ENCODE results near the gene EMILIN1. TPM values are rescaled to one million over a fixed set of nuclear protein-coding genes. Genes with fewer than 3 reads are reported as not detected.
"Not testable (repeated sequence)": the region's sequence is repeated elsewhere in the genome, so short reads cannot be mapped to it uniquely, and the experiment has no call there.

EMILIN1 gene
- total RNA-seq, 1 donor = 137 TPM

GRCh38 chr2:27117995-27118524 is 39.6 kb downstream of the EMILIN1 start:
- no peaks in the 10 kb centered on the region for H3K4me1 ChIP-seq (ENCODE audit: insufficient read depth, low read length)
- H3K9me3 ChIP-seq (ENCODE audit: low read depth, low read length) = no peaks in the 10 kb centered on the region
- H3K79me2 ChIP-seq (ENCODE audit: insufficient read depth, low read length) = no peaks in the 10 kb centered on the region
- H3K36me3 ChIP-seq (ENCODE audit: insufficient read depth, low read length) = no peaks in the 10 kb centered on the region
- H2AFZ ChIP-seq (ENCODE audit: low read length) = peak overlapping the region; percentile 77
- no peak overlapping the region for H3K27ac ChIP-seq (ENCODE audit: low read depth, low read length)
- peaks cover 3% of the 10 kb centered on the region for H4K20me1 ChIP-seq (ENCODE audit: insufficient read depth, low read length)
- no peak for TF ChIP-seq CTCF (IDR thresholded peaks at IDR 0.05; ENCODE audit: extremely low read depth, low read depth, low read length)
- H3K4me2 ChIP-seq (ENCODE audit: insufficient read depth, low read length) = peak overlapping the region; percentile 91
- H3K4me3 ChIP-seq (ENCODE audit: insufficient read depth, low read length) = peak overlapping the region; percentile 70
- H3K27me3 ChIP-seq (ENCODE audit: insufficient read depth, low read length) = peaks cover 43% of the 10 kb centered on the region
- DNase-seq (ENCODE audit: insufficient read length, low spot score, missing footprints) = peak; percentile 84

GRCh38 chr2:27118525-27119329 is 40.3 kb downstream of the EMILIN1 start, which contains the start of gene CGREF1:
CGREF1 (minus strand) TSS chr2:27119128; CDS start chr2:27104366, 14,762 bp downstream.
- peaks cover 3% of the 10 kb centered on the region for H3K4me1 ChIP-seq (ENCODE audit: insufficient read depth, low read length)
- no peaks in the 10 kb centered on the region for H3K9me3 ChIP-seq (ENCODE audit: low read depth, low read length)
- no peak for TF ChIP-seq CTCF (IDR thresholded peaks at IDR 0.05; ENCODE audit: extremely low read depth, low read depth, low read length)
- no peaks in the 10 kb centered on the region for H3K36me3 ChIP-seq (ENCODE audit: insufficient read depth, low read length)
- peak within 1 kb of the TSS; percentile 77 for H2AFZ ChIP-seq (ENCODE audit: low read length)
- no peaks in the 10 kb centered on the region for H3K79me2 ChIP-seq (ENCODE audit: insufficient read depth, low read length)
- peak within 1 kb of the TSS; percentile 70 for H3K4me3 ChIP-seq (ENCODE audit: insufficient read depth, low read length)
- peaks cover 43% of the 10 kb centered on the region for H3K27me3 ChIP-seq (ENCODE audit: insufficient read depth, low read length)
- H3K27ac ChIP-seq (ENCODE audit: low read depth, low read length) = no peak within 1 kb of the TSS
- peak; percentile 97 for DNase-seq (ENCODE audit: insufficient read length, low spot score, missing footprints)
- H4K20me1 ChIP-seq (ENCODE audit: insufficient read depth, low read length) = peaks cover 3% of the 10 kb centered on the region
- peak within 1 kb of the TSS; percentile 91 for H3K4me2 ChIP-seq (ENCODE audit: insufficient read depth, low read length)

- Histone ChIP-seq H2AFZ (ENCODE audit: low read length) (peak overlapping the region; percentile 65), H3K4me2 (ENCODE audit: insufficient read depth, low read length) (peak overlapping the region; percentile 91)
Measured at GRCh38 chr2:27119330-27119670, 40.9 kb downstream of the EMILIN1 start.

GRCh38 chr2:27121906-27122305 is 43.5 kb downstream of the EMILIN1 start:
- H2AFZ ChIP-seq (ENCODE audit: low read length) = no peak overlapping the region
- no peaks in the 10 kb centered on the region for H3K79me2 ChIP-seq (ENCODE audit: insufficient read depth, low read length)
- no peak for DNase-seq (ENCODE audit: insufficient read length, low spot score, missing footprints)
- H3K27ac ChIP-seq (ENCODE audit: low read depth, low read length) = no peak overlapping the region
- H4K20me1 ChIP-seq (ENCODE audit: insufficient read depth, low read length) = no peaks in the 10 kb centered on the region
- no peak overlapping the region for H3K4me2 ChIP-seq (ENCODE audit: insufficient read depth, low read length)
- TF ChIP-seq CTCF (IDR thresholded peaks at IDR 0.05; ENCODE audit: extremely low read depth, low read depth, low read length) = no peak
- no peaks in the 10 kb centered on the region for H3K9me3 ChIP-seq (ENCODE audit: low read depth, low read length)
- H3K4me3 ChIP-seq (ENCODE audit: insufficient read depth, low read length) = no peak overlapping the region
- no peaks in the 10 kb centered on the region for H3K36me3 ChIP-seq (ENCODE audit: insufficient read depth, low read length)
- H3K27me3 ChIP-seq (ENCODE audit: insufficient read depth, low read length) = peaks cover 40% of the 10 kb centered on the region
- peaks cover 3% of the 10 kb centered on the region for H3K4me1 ChIP-seq (ENCODE audit: insufficient read depth, low read length)

More at GRCh38 chr2:27119330-27119670, 40.9 kb downstream of the EMILIN1 start:
- not testable (repeated sequence) for H3K9me3 ChIP-seq (ENCODE audit: low read depth, low read length); H3K27ac ChIP-seq (ENCODE audit: low read depth, low read length); H3K79me2 ChIP-seq (ENCODE audit: insufficient read depth, low read length); H4K20me1 ChIP-seq (ENCODE audit: insufficient read depth, low read length); H3K4me1 ChIP-seq (ENCODE audit: insufficient read depth, low read length); H3K36me3 ChIP-seq (ENCODE audit: insufficient read depth, low read length); DNase-seq (ENCODE audit: insufficient read length, low spot score, missing footprints)
- peak overlapping the region; percentile 70 for H3K4me3 ChIP-seq (ENCODE audit: insufficient read depth, low read length)
- H3K27me3 ChIP-seq (ENCODE audit: insufficient read depth, low read length) = peaks cover 43% of the 10 kb centered on the region

Data from osteoblast (primary cell).